GM19351 (cell line): ENCODE data around the gene HMX1.

ENCODE experiments used
- ATAC-seq: cut with Tn5 transposase; IDR thresholded peaks from one replicate; pipeline ENCODE4 v1.9.1; 2021; ENCODE audit warnings: mild to moderate bottlenecking, moderate library complexity; ENCODE audit not compliant: unreplicated experiment

The HMX1 gene

DNA sequence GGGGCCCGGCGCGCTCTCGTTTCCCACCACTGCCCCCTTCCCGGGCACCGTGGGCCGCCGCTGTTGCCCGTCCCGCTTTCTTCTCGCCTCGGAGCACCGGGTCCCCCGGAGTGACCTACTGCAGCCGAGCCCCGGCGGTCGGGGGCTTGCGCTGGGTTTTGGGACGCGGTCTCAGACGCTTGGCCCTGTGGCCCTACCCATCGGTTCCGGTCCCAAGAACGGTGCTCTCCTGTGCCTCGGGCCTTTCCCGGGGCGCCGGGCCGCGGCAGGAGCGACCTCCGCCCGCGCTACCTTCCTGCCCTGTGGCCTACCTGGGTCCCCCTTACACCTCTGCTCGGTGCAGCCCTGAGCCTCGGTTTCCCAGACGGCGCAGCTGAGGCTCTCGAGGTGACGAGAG, 21.6 kb upstream of the HMX1 start:
- no peak for ATAC-seq

DNA sequence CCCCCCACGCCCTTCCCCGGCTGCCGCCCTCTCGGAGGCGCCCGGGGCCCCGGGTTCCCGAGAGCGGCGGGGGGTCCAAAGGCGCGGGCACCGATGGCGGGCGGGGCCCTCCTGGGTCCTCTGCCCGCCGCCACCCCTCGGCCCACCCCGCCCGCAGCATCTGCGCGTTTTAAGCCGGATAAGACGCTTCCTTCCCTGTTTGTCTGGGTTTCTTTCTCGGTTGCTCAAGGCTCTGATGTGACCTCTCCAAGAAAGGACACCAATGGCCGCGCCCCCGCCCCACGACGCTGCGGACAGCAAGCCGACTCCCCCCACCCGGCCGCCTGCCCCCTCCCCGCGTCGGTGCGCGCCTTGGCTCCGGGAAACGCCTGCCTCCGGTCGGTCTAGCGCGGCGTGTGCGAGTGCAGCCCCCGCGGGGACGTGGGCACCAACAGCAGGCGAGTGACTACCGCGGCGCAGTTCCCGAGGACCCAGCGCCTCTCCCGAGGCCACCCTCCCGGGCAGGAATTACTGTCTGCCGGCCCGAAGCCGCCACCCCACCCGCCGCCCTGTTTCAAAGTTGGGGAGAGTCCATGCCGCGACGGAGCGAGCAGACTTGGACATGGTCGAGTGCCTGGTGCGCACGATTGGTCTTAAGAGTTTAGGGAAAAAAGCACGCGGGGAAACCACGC, 21.1 kb upstream of the HMX1 start:
- no peak for ATAC-seq

DNA sequence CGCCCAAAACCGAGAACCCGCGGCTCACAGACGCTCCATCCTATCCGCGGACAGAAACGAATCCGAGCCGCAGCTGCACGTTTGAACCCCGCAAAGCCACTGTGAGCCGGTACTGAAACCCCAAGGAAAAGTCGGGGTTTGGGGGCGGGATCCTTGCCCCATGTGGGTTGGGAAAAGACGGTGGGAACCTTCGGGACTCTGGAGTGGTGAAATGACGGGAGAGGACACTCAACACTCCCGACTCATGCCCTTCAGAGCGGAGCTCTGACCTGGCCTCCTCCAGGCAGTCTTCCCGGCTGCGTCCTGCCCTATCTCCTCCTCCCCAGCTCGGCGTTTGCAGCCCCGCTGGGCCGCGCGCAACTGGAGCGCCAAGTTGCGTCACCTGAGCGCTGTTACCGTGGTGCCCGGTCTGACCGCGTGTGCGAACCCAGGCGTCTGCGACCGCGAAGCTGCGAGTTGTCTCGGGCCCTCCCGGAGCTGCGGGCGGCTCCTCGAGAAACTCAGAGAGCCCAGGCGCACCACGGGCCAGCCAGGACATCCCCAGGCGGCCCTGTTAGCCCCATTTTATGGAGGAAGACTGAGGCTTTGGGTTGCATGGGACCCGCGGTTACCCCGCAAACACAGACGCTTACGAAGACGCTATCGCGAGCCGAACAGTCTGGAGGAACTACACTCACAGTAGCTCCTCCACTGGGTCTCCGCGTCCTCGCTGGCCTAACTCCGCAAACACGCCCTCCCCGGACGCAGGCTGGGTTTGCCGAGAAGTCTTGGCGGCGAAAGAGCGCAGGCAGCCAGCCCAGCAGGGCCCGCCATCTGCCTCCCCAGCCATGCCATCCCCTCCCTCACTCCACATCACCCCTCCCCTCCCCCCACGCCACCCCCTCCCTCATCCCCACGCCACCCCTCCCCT, 20.3 kb upstream of the HMX1 start:
- ATAC-seq = no peak

DNA sequence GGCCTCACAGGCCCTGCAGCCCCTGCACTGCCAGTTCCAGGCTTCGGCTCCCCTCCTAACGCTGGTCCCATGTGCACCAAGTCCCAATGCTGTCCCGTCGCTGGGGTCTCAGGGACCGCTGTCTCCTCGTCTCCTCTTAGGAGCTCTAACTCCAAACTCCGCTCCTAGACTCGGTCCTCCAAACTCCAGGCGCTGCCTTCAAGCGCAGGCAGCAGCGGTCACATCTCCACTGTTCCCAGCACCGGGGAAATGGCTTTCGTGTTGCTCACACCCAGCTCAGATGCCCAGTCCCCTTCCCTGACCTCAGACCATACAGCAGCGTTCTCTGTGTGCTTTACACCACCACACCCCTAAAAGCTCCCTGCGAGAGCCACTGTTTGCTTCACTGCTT, 19.6 kb upstream of the HMX1 start:
- ATAC-seq = no peak

DNA sequence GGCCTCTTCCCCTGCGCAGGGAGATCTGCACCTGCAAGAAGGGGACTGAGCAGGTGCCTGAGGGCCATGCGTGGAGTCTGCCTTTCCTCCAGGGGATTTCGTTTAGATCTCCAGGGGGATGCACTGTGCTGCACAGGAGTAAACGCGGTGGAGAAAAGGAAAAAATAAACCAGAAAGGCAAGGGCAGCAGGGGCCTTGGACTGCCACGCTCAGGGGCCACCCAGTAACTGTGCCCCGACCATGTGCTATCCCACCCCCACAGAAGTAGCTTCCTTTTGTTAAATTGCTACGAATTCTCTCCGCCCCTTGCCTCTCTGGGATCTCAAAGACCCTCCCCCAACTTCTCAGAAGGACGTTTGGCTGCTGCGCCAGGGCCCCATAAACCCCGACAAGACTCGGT, 17.2 kb upstream of the HMX1 start:
- no peak for ATAC-seq

DNA sequence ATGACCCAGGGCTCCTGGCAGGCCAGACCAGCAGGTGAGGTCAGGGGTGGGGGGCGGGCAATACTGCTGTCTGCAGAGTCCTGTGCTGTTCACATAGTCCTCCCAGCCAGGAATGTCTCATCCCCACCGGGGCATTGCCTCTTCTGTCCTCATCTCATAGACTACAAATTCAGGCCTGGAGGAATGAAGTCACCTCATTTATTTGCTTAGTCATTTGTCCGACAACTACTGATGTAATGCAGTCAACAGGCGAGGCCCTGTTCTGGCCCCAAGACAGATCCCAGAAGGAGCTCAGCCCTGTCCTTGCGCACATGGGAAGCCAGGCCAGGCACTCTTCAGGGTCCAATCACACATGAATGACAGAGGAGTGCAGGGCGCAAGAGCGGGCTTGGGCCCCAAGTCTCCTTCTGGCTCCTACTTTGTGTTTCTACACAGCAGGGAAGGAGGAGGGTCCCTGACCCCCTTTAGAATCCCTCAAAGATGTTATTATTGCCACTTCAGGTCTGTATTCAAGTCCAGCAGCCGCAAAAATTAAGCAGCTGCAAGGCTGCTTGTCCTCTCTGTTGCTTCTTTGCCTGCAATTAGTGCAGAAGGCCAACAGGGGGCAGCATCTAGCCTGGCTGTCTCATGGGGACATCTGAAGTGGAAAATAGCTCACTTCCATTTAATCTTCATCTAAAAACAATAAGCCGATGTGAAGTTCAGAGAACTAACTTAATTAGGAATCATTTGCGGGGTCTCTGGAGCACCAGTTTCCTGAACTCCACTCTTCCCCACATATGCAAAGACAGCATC, 15.2 kb upstream of the HMX1 start:
- no peak for ATAC-seq

DNA sequence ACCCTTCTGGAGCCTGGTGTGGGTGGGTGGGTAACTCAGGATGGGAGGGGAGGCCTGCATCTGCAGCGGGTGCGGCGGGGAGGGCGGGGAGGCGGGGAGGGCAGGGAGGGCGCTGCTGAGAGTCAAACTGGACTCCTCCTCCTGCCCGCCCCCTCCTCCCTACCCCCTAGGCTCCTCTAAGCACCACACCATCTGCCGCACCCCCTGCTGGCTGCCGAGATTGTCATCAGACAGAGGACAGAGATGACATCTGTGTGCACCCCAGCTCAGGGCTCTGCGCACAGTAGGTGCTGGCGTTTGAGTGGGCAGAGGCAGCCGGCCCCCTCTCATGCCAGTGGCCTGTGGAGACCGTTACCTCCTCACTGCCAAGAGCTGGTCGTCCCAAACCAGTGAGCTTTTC, 10.6 kb upstream of the HMX1 start:
- ATAC-seq = no peak

DNA sequence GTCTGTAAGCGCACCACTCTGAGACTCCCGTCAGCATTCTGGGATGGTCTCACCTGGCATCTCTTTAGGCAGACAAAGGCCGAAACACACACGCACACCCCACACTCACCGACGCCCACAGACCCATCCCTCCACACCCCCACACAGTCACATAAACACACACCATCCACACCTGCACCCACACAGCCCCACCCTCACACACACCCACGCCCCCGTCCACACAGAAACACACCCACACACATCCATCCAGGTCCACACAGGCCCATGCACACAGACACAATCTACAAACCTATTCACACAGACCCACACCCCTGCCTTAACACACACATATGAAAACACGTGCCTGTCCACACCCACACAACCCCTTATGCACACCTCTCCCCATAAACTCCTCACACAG, 9.2 kb upstream of the HMX1 start:
- no peak for ATAC-seq

DNA sequence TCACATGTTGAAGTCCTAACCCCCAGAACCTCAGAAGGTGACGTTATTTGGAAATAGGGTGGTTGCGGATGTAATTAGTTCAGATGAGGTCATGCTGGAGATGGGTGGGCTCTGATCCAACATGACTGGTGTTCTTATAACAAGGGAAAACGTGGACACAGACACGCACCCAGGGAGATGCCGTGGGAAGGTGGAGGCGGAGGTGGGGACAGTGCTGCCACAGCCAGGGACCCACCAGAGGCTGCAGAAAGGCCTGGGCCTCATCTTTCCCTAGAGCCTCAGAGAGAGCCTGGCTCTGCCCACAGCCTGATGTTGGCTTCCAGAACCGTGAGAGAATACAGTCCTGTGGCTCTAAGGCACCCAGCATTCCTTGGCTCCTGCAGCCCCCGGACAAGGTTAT, 7.9 kb upstream of the HMX1 start:
- ATAC-seq = no peak

DNA sequence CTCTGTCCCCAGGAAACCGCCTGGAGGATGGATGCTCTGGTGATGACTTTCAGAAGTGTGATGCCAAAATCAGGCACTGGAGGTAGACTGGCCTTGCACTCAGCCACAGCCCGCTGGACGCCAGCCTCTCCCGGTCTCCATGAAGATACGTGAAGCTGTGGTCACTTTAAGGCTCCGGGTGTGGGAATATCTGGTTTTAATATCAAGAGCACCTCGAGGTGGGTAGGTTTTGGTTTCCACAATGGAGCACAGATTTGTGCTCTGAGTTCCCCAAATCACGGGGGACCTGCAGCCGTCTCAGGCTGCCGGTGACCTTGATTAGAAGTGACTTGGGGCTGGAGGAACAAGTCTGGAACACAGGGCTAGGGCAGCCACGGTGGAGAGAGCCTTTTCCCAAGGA, 6.8 kb upstream of the HMX1 start:
- ATAC-seq = no peak

DNA sequence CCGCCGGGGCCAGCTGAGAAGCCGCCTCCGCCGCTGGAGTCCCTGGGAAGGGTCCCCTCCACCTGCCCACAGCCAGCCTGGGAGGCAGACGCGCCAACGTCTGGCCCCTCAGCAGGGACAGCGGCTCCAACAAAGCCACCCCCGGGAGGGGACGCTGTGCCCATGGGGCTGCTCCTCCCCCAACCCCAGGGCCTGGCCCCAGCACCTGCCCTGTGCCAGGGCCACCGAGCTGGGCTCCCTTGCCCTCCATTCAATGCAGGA, 6.1 kb upstream of the HMX1 start:
- ATAC-seq = no peak

DNA sequence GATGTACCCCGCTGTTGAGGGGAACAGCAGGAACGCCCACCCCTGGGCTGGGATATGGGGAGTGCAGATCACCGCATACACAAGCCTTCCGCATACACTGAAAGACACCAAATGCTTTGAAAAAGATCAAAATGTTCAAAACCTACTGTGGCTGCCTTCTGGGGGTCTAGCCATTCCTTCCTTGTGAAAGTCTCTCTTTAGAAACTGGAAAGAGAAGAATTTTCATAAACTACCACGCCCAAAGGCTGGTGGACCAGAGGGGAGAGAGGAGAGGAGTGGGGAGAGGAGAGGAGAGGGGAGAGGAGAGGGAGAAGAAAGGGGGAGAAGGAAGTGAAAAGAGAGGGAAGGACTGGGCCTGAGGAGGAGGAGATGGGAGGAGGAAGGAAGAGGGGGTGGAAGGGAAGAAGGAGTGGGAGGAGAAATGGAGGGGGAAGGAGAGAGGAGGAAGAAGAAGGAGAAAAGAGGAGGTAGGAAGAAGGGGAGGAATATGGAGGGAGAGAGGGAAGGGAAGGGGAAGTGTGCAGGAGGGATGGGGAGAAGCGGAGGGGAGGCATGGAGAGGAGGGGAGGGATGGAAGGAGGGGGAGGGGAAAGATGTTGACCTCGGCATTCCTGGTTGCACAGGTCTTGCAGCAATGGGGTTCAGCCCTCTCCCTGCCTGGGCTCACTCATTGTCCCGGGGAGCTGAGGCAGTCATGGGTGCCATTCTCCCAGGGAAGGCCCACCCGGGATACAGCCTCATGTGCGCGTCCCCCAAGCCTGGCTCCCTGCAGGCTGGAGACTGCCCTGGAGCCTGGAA, 5.5 kb upstream of the HMX1 start:
- no peak for ATAC-seq

DNA sequence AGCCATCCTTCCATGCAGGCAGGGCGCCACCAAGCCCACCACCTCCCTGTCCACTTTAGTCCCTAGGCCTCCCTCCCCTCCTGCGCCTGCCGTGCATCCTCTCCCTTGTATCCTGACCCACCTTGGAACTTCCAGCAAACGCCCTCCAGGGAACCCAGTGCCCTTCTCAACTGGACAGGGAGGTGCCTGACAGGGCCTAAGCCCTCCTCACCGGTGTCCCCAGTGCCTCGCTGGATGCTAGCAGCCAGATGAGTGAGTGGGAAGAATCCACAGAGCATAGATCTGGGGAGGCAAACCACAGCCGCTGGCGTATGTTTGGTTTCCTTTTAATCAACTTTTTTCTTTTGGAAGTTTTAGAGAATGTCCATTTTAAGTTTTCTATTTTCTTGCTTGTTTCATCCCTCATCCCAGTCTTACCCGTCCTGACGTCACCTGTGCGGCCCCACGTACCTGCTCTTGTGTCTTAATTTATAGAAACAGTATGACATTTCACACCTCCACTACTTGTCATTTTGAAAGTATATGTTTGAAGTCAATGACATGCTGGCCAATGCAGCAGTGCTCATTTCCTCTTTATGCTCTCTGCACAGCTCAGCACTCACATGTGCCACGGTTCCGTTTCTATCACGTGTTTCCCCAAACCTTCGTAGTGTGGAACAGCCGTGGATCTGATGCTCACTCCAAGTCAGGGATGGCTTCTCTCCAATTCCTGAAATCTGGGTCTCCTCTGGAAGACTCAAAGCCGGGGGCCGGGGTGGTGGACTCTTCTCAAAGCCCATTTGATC, 3.4 kb upstream of the HMX1 start:
- ATAC-seq = no peak

DNA sequence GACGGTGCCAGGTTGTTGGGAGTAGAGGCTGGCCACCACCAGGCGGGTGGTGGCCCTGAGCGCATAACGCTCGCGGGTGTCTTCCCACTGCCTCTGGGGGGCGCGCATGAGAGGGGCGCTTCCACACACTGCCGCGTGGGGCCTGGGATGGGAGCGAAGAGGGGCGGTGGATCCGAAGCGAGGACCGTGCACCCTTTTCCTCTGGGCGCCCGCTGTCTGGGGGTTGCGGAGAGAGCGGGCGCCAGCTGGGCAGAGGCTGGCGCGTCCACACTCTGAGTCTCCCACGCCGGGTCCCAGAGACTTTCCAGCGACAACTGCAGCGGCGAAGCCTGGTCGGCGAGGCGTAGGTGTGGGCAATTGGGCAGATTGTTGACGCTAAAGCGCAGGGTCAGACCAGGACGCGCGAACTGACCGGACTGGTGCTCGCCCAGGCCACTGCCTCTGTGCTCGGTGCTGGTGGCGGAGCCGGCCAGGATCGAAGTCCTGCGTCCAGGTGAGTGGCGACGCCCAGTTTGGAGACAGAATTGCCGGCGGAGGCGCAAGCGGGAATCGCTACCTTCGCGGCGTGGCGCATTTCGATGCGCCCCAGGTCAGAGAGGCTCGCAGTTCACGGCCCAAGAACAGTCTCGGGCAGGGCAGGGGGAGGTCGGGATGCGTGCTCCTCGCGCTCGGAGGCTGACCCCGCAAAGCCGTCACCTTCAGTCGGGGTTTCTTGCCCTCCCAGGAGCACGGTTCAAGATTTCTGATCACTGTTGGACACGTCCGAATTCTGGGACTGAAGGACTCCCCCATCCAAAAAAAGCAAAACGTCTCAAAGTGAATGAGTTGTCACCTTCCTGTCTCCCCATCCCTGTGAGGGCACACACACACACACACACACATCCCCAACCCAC, 2.6 kb upstream of the HMX1 start:
- ATAC-seq = no peak

DNA sequence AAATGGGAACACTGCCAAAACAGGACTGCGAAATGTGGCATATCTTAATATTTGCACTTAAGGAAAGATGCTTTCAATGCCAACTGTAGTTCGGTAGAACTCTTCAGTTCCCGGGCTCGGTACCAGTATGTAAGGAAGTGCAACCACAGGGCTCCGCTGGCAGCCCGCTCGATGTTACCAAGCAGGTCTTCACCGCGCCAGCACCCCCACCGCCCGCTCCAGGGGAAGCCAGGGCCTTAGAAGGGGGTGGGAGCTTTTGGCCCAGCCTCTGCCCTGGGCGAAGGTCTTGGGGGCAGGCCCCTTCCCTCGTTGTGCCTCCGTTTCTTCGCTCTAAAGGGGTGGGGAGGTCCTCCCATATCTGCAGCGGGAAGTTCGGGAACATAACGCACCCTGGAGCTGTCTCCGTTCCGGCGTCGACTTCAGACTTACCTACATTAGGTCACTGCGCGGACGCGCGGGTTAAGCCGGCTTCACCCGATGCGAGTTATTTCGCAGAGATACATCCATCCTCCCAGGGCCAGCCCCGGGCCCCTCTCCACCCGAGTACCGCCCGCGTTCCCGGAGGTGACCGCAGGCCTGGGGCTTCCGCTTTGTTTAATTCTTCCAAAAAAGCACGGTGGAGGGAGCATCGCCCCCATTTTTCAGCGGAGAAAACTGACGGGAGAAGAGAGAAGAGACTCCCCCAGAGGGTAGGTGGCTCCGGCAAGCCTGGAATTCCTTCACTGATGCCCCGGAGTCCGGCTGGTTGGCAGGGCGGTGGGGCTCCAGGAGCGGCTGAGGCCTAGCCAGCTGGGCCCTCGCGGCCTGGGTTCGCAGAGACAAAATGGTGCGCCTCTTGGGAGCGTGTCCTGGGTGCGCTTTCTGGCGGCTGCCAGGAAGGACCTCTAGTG, 1.0 kb upstream of the HMX1 start:
- no peak for ATAC-seq

DNA sequence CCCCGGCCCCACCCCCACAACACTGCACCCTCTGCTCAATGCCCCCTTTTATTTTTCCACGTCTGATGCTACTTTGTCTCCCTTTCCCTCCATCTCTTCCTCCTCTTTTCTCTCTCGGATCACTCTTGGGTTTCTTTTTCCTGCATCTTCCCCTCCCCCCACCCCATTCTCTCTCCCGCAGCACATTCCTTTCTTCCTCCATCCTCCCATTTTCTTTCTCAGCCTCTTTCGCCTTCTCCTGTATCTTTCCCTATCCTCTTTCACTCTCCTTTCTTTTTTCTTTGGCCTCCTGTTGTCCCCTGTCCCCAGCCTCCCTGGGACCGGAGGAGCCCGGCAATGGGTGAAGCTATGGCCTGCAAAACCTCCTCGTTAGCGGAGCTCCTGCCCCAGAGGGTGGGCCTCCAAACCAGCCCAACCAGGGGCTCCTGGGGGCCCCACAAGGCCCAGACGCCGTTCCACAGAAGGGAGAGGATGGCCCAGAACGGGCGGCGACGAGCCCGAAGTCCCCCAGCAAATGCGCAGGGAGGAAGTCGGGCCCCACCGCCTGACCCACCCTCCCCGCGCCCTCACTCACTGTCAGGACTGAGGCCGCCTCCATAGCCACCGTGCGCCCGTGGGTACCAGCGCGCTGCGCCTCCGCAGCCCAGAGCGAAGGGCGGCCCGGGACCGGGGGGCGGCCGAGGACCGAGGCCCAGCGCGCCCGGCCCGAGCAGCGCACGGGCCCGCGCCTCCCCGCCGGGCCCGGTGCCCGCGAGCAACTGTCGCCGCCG, 807 bp downstream of the HMX1 start:
- ATAC-seq = no peak

DNA sequence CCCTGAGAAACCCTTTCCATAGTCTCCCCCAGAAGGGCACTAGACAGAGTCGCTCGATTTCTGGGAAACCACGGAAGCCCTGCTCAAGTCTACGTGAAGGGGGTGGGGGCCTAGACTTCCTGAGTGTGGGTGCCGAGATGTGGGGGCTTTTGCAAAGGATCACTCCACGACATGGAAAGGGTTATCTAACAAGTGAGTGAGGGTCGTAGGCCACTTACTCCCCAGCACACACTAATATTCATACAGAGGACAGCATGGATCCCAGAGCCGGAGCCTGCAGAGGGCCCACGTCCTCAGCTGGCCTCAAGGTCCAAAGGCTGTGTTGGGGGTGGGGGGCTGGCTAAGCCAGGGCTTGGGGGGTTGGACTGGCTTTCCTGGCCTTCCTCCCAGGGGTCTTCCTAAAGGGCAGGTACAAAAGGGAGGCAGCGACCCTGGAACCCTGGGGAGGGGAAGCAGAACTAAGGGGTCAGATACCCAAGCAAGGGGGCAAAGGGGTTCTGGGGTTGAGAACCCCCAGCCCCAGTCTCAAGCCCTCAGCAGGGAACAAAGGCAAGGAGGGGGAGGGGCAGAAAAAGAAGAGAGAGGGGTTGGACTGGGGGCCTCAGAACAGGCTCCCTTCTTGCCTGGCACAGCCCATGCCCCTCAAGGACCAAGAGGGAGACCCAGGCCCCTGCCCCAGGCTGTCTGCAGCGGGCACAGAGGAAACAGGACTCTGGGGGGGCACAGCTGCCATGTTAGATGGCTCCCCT, 1.6 kb downstream of the HMX1 start:
- no peak for ATAC-seq
